Activated CD4-positive, alpha-beta memory T cell treated with anti-CD3 and anti-CD28 coated beads for 36 hours (primary cell): Measurements from ENCODE around the gene RPP14. TPM values are rescaled to one million over a fixed set of nuclear protein-coding genes. Genes with fewer than 3 reads are reported as not detected.

Experiments
- CTCF ChIA-PET: fragments of 350-600 bp; sonication (Branson Sonifier 250); formaldehyde crosslinking; loops from one replicate; lab custom pipeline; 2021; ENCODE audit warnings: antibody characterized with exemption, inconsistent platforms; lab: Charles Lee
- POLR2A ChIA-PET: fragments of 350-600 bp; sonication (Branson Sonifier 250); formaldehyde crosslinking; loops from one replicate; lab custom pipeline; 2021; ENCODE audit warnings: antibody characterized with exemption; lab: Charles Lee
- DNase-seq: peaks from one replicate; pipeline ENCODE4 v3.0.0-alpha.2; 2020
- H3K27ac Mint-ChIP-seq: one replicate; pipeline ENCODE4 v1.8.0; 2021; ENCODE audit warnings: mixed read lengths
- H3K27me3 Mint-ChIP-seq: one replicate; pipeline ENCODE4 v1.8.0; 2021; ENCODE audit warnings: mixed read lengths
- H3K36me3 Mint-ChIP-seq: one replicate; pipeline ENCODE4 v1.8.0; 2021; ENCODE audit warnings: mixed read lengths
- H3K4me1 Mint-ChIP-seq: one replicate; pipeline ENCODE4 v1.8.0; 2021; ENCODE audit warnings: low read depth, mixed read lengths
- H3K4me3 Mint-ChIP-seq: one replicate; pipeline ENCODE4 v1.8.0; 2021; ENCODE audit warnings: mild to moderate bottlenecking, mixed read lengths
- H3K9me3 Mint-ChIP-seq: one replicate; pipeline ENCODE4 v1.8.0; 2021; ENCODE audit warnings: mixed read lengths
- intact Hi-C: fragments of 100-400 bp; cut with micrococcal nuclease; formaldehyde crosslinking; loops from one replicate; pipeline ENCODE4 v1.15.1; 2023
- total RNA-seq, 2 experiments: library from RNA; stranded (reverse); gene quantifications; one replicate each; pipeline ENCODE4 v1.2.3, GENCODE V29; 2021

The RPP14 gene
- total RNA-seq, 2 experiments from 2014 or later: 14.0 to 15.4 TPM

DNA sequence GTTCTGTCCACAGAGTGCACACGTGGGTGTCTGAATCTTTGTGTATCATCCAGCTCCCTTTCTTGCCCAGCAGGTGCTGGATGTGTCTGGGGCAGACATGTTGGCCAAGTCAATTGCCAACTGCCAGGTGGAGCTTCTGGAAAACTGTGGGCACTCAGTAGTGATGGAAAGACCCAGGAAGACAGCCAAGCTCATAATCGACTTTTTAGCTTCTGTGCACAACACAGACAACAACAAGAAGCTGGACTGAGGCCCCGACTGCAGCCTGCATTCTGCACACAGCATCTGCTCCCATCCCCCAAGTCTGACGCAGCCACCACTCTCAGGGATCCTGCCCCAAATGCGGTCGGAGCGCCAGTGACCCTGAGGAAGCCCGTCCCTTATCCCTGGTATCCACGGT, 12.5 kb upstream of the RPP14 start:
- ChIA-PET POLR2A (no interaction called here), CTCF (interaction anchor here (1.0 kb wide), 1 partner anchor 13 kb away, joined by 4 read pairs; the partner anchor contains the start of genes HTD2 and RPP14)
- H3K36me3 Mint-ChIP-seq: peaks cover 4% of the 10 kb centered on the region
- peaks cover 4% of the 10 kb centered on the region for H3K9me3 Mint-ChIP-seq
- no peak overlapping the region for H3K4me3 Mint-ChIP-seq
- DNase-seq: no peak
- peaks cover 6% of the 10 kb centered on the region for H3K27me3 Mint-ChIP-seq
- H3K27ac Mint-ChIP-seq: no peak overlapping the region
- no peaks in the 10 kb centered on the region for H3K4me1 Mint-ChIP-seq
- intact Hi-C loops: no loop called here

DNA sequence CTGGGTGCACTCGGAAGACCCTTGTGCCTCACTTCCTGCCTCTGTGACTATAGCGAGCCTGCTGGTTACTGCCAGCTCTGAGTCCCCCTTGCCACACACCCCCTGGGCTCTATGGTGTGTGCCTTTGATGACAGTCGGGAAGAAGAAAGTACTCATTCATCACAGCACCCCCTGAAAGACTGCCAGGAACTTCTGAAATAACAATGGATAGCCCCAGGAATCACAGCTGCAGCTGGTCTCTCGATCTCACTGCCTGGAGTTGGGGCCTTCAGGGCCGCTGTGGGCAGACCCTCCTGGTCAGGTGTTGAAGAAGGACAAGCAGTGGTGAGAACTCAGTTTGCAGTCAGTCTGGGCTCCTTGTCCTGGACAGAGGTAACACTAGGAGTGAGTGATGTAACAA, 9.8 kb upstream of the RPP14 start:
- peaks cover 4% of the 10 kb centered on the region for H3K9me3 Mint-ChIP-seq
- CTCF ChIA-PET: interaction anchor here (1.7 kb wide), 1 partner anchor 10 kb away, joined by 7 read pairs; the partner anchor contains the start of genes HTD2 and RPP14

DNA sequence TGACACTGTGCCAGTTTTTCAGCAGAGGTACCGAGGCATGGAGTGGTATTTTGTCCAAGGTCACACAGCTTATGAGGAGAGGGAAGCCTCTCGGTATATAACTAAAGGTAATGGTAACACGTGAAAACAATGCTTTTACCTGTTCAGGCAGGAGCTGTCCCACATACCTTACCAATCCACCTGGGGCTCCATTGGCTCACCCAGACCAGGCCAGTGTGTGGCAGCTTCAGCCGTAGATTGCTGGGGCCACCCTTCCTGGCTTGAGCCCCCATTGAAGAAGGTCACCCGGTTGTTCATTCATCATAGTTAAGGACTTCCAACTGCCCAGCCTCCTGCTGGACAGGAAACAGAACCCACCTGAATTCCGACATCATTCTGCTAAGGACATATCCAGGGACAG, 9.2 kb upstream of the RPP14 start:
- intact Hi-C loops: no loop called here
- Mint-ChIP-seq H3K36me3 (peaks cover 2% of the 10 kb centered on the region), H3K4me1 (no peaks in the 10 kb centered on the region), H3K27me3 (peaks cover 19% of the 10 kb centered on the region), H3K4me3 (no peak overlapping the region), H3K27ac (no peak overlapping the region), H3K9me3 (peaks cover 4% of the 10 kb centered on the region)
- CTCF ChIA-PET: interaction anchor here (1.7 kb wide), 1 partner anchor 10 kb away, joined by 7 read pairs; the partner anchor contains the start of genes HTD2 and RPP14
- POLR2A ChIA-PET: no interaction called here
- no peak for DNase-seq

More for the DNA sequence above, 9.8 kb upstream of the RPP14 start:
- POLR2A ChIA-PET: no interaction called here
- H3K27ac Mint-ChIP-seq: no peak overlapping the region
- H3K4me3 Mint-ChIP-seq: no peak overlapping the region
- peaks cover 14% of the 10 kb centered on the region for H3K27me3 Mint-ChIP-seq
- DNase-seq: no peak
- H3K36me3 Mint-ChIP-seq: peaks cover 4% of the 10 kb centered on the region
- H3K4me1 Mint-ChIP-seq: no peaks in the 10 kb centered on the region
- intact Hi-C loops: no loop called here

DNA sequence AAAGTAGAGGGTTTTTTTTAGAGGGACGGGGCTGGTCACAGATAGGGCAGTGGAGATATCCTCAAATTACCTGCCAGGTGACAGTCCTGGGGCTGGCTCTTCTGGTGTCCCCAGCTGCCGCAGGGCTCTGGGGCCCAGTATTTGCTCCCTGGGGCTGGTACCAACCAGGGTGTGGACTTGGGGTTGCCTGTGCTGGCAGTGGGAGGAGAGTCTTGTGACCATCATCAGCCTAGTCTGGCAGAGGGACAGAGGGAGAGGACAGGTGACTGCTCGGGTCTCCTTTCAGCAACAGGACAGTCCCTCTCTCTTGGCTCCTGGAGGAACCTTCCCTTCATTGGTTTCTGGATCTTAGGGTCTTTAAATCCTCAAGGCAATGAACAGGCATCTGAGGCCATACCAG, 7.9 kb upstream of the RPP14 start:
- intact Hi-C loops: no loop called here
- H3K9me3 Mint-ChIP-seq: peaks cover 4% of the 10 kb centered on the region
- H3K36me3 Mint-ChIP-seq: peaks cover 2% of the 10 kb centered on the region
- CTCF ChIA-PET: interaction anchor here (4.8 kb wide), 1 partner anchor 110 kb away, joined by 50 read pairs; no protein-coding TSS in a partner anchor
- no peak for DNase-seq
- POLR2A ChIA-PET: no interaction called here
- no peak overlapping the region for H3K27ac Mint-ChIP-seq
- H3K4me1 Mint-ChIP-seq: no peaks in the 10 kb centered on the region
- H3K27me3 Mint-ChIP-seq: peaks cover 19% of the 10 kb centered on the region
- H3K4me3 Mint-ChIP-seq: no peak overlapping the region

DNA sequence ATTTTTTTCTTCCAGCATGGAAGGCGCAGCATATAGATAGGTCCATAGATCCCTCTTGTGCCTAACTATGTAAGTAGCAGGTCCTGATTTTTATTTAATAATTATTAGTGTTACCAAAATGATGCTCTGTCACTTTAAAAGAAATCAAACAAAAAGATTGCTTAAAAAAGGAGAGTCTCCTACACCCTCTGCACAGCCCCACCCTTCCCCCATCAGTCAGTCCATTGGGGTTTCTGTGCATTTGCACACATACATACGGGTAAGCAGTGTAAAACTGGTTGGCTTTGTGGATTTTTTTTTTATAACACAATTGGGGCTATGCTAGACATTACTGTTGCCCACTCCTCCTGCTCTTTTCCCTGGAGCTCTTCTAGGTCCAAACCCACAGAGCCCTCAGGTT, 7.0 kb upstream of the RPP14 start:
- H3K4me3 Mint-ChIP-seq: no peak overlapping the region
- peaks cover 4% of the 10 kb centered on the region for H3K9me3 Mint-ChIP-seq
- H3K27ac Mint-ChIP-seq: no peak overlapping the region
- intact Hi-C loops: no loop called here
- no peak for DNase-seq
- H3K36me3 Mint-ChIP-seq: peaks cover 1% of the 10 kb centered on the region
- no peaks in the 10 kb centered on the region for H3K4me1 Mint-ChIP-seq
- ChIA-PET CTCF (interaction anchor here (4.8 kb wide), 1 partner anchor 111 kb away, joined by 50 read pairs; no protein-coding TSS in a partner anchor), POLR2A (no interaction called here)
- H3K27me3 Mint-ChIP-seq: peaks cover 19% of the 10 kb centered on the region

DNA sequence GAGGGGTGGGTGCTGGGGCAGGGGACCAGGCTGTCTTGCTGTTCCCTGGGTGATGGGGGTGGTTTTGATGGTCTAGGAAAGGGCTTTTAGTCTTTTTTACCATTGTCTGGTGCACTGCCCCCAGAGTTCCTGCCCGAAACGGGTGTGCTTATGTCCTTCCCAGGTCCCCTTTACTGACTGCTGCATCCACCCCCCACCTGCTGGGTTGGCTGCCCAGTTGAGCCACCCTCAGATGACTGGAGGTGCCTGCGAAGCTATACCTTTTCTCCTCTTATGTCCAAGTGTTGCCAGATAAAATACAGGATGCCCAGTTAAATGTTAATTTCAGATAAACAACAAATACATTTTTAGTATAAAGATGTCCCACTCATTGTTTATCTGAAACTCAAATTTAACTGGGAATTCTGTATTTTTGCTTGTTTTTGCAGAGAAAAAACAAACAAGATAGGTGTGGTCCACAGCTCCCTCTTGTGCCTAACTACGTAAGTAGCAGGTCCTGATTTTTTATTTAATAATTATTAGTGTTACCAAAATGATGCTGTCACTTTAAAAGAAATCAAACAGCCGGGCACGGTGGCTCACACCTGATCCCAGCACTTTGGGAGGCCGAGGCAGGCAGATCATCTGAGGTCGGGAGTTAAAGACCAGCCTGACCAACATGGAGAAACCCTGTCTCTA, 6.1 kb upstream of the RPP14 start:
- ChIA-PET CTCF (interaction anchor here (0.8 to 4.8 kb wide), 5 partner anchors 61 to 115 kb away, joined by 3 to 50 read pairs (median 6); partner anchors contain the start of gene ABHD6), POLR2A (no interaction called here)
- Mint-ChIP-seq H3K4me1 (no peaks in the 10 kb centered on the region), H3K36me3 (no peaks in the 10 kb centered on the region), H3K27me3 (peaks cover 19% of the 10 kb centered on the region), H3K27ac (no peak overlapping the region), H3K4me3 (no peak overlapping the region), H3K9me3 (peaks cover 4% of the 10 kb centered on the region)
- DNase-seq: no peak
- intact Hi-C loops: loop anchor here (1.0 kb wide), 1 partner anchor 113 kb away; no protein-coding TSS in a partner anchor

DNA sequence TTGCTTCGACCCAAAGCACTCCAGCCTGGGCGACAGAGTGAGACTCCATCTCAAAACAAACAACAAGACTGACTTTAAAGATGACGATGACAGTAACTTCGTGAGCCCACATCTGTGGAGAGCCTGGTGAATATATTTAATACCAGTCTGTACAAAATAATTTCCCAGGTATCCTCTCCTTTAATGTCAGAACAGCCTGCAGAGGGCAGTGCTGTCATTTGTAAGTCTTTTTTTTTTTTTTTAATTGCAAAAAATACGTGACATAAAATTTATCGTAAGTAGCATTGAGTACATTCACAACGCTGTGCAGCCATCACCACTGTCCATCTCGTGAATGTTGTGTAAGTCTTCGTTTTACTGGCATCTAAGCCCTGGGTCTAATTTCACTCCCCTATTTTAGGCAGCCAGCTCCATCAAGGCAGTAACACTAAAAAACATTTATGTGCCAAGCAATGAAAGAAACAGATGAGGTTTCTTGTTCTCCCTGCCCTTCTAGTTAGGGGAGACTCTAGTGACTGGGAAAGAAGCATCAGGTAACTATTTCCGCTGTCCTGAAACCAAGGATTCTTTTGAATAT, 1.7 kb downstream of the RPP14 start:
- ChIA-PET CTCF (interaction anchor here (0.6 to 4.5 kb wide), 27 partner anchors 10 to 1136 kb away, joined by 3 to 56 read pairs (median 8); partner anchors contain the start of genes ACOX2, FLNB, KCTD6 and PDHB), POLR2A (interaction anchor here (0.7 to 2.0 kb wide), 6 partner anchors 8 to 310 kb away, joined by 3 to 8 read pairs (median 4); partner anchors contain the start of gene PXK)
- Mint-ChIP-seq H3K4me1 (peaks cover 34% of the 10 kb centered on the region), H3K27me3 (no peaks in the 10 kb centered on the region), H3K4me3 (peak overlapping the region; percentile 94), H3K36me3 (peaks cover 21% of the 10 kb centered on the region), H3K9me3 (no peaks in the 10 kb centered on the region), H3K27ac (peak overlapping the region; percentile 98)
- DNase-seq: peak; percentile 30
- intact Hi-C loops: loop anchor here (1.0 to 2.0 kb wide), 3 partner anchors 121 to 323 kb away; partner anchors contain the start of gene PDHB

DNA sequence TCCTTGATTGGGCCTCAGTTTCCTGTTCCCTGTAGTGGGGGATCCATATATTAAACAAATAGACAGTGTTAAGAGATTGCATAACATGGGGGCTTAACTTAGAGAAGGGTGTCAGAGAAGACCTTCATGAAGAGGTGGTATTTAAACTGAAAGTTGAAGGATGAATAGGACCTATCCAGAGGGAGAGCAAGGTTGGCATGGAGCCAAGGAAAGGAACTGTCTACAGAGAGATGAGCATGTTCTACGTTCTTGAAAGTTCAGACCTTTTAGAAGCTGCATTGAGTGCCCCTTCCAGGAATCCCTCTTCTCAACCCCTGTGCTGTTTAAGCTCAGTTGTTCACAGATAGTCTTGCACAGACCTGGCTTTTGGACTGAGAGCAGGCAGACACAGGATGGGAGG, 2.7 kb downstream of the RPP14 start:
- Mint-ChIP-seq H3K36me3 (peaks cover 27% of the 10 kb centered on the region), H3K27me3 (no peaks in the 10 kb centered on the region), H3K4me1 (peaks cover 36% of the 10 kb centered on the region), H3K4me3 (no peak overlapping the region), H3K9me3 (no peaks in the 10 kb centered on the region), H3K27ac (peak overlapping the region; percentile 38)
- ChIA-PET POLR2A (no interaction called here), CTCF (interaction anchor here (0.5 to 4.5 kb wide), 10 partner anchors 9 to 323 kb away, joined by 3 to 48 read pairs (median 13); no protein-coding TSS in a partner anchor)
- intact Hi-C loops: no loop called here
- no peak for DNase-seq

DNA sequence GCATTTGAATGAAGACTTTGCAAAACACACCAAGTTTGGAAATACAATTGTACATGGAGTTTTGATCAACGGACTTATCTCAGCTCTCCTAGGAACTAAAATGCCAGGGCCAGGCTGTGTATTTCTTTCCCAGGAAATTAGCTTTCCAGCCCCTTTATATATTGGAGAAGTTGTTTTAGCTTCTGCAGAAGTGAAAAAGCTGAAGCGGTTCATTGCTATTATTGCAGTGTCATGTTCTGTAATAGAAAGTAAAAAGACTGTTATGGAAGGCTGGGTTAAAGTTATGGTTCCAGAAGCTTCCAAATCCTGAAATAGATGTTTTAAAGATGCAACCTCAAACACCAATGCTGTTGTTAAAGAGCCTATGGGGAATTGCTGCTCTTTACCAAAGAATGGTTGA, 11.8 kb downstream of the RPP14 start:
- ChIA-PET POLR2A (no interaction called here), CTCF (interaction anchor here (1.8 to 5.4 kb wide), 3 partner anchors 11 to 132 kb away, joined by 5 to 51 read pairs (median 46); partner anchors contain the start of genes HTD2 and RPP14)
- peak overlapping the region; percentile 8 for H3K27ac Mint-ChIP-seq
- H3K4me1 Mint-ChIP-seq: peaks cover 6% of the 10 kb centered on the region
- intact Hi-C loops: no loop called here
- H3K36me3 Mint-ChIP-seq: peaks cover 34% of the 10 kb centered on the region
- H3K27me3 Mint-ChIP-seq: no peaks in the 10 kb centered on the region
- no peak for DNase-seq
- H3K4me3 Mint-ChIP-seq: no peak overlapping the region
- no peaks in the 10 kb centered on the region for H3K9me3 Mint-ChIP-seq

DNA sequence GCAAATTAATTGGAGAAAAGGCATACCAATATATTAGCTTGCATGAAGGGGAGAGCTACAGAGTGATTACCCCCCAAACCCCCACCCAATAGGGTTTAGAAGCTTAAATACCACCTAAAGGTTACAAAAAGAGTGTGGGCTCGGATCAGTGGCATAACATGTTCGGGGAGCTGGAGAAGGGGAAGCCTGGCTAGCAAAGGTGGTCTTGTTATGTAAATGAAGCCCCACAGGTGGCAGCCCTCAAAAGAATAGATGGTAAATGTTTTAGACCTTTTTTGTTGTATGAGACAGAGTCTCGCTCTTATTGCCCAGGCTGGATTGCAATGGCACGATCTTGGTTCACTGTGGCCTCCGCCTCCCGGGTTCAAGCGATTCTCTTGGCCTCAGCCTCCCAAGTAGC, 15.7 kb downstream of the RPP14 start:
- ChIA-PET CTCF (interaction anchor here (0.6 to 5.9 kb wide), 6 partner anchors 14 to 212 kb away, joined by 3 to 51 read pairs (median 10); partner anchors contain the start of genes HTD2, PDHB and RPP14), POLR2A (interaction anchor here (1.1 kb wide), 1 partner anchor 93 kb away, joined by 3 read pairs; no protein-coding TSS in a partner anchor)
- peaks cover 37% of the 10 kb centered on the region for H3K4me1 Mint-ChIP-seq
- no peak overlapping the region for H3K27ac Mint-ChIP-seq
- H3K27me3 Mint-ChIP-seq: no peaks in the 10 kb centered on the region
- H3K4me3 Mint-ChIP-seq: no peak overlapping the region
- intact Hi-C loops: loop anchor here (1.0 to 5.0 kb wide), 3 partner anchors 93 to 311 kb away; no protein-coding TSS in a partner anchor
- H3K9me3 Mint-ChIP-seq: no peaks in the 10 kb centered on the region
- no peak for DNase-seq
- H3K36me3 Mint-ChIP-seq: peaks cover 13% of the 10 kb centered on the region

DNA sequence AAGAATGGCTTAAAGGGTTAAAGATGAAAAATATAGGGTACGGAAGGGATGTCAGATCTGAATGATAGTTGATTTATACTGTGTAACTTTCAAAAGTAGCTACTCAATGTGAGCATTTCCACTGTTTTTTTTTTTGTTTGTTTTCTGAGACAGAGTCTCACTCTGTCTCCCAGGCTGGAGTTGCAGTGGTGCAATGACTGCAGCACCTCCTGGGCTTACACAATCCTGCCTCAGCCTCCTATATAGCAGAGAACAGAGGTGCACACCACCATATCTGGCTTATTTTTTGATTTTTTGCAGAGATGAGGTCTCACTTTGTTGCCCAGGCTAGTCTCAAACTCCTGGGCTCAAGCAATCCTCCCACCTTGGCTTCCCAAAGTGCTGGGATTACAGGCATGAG, 16.7 kb downstream of the RPP14 start:
- no peak for DNase-seq
- intact Hi-C loops: loop anchor here (5.0 kb wide), 1 partner anchor 310 kb away; no protein-coding TSS in a partner anchor
- ChIA-PET CTCF (interaction anchor here (1.0 to 5.9 kb wide), 3 partner anchors 15 to 211 kb away, joined by 4 to 48 read pairs (median 9); partner anchors contain the start of genes HTD2 and RPP14), POLR2A (interaction anchor here (0.6 kb wide), 2 partner anchors 90 to 151 kb away, joined by 3 read pairs; no protein-coding TSS in a partner anchor)
- H3K27me3 Mint-ChIP-seq: no peaks in the 10 kb centered on the region
- no peaks in the 10 kb centered on the region for H3K9me3 Mint-ChIP-seq
- H3K4me3 Mint-ChIP-seq: no peak overlapping the region
- H3K27ac Mint-ChIP-seq: no peak overlapping the region
- H3K36me3 Mint-ChIP-seq: peaks cover 9% of the 10 kb centered on the region
- H3K4me1 Mint-ChIP-seq: peaks cover 37% of the 10 kb centered on the region
